ENCODE data around the gene CLINT1. TPM values are rescaled to one million over a fixed set of nuclear protein-coding genes. Genes with fewer than 3 reads are reported as not detected.
"Not testable (repeated sequence)": the region's sequence is repeated elsewhere in the genome, so short reads cannot be mapped to it uniquely, and the experiment has no call there.

Gene CLINT1
- 91.9 and 92.1 TPM in 2 replicates for total RNA-seq

- Mint-ChIP-seq H3K36me3 (ENCODE audit: low read depth) (peaks cover 18% of the 10 kb centered on the region), H3K4me3 (peak within 1 kb of the TSS; percentile 99), H3K9me3 (no peaks in the 10 kb centered on the region), H3K27me3 (no peaks in the 10 kb centered on the region), H3K4me1 (peaks cover 55% of the 10 kb centered on the region), H3K27ac (peak within 1 kb of the TSS; percentile 100)
- intact Hi-C loops (cut with micrococcal nuclease) = loop anchor here (1.0 to 10.0 kb wide), 9 partner anchors 13 to 1598 kb away; partner anchors contain the start of gene THG1L
- peak; percentile 97 for DNase-seq
These were observed at the start of gene CLINT1 for GRCh38 chr5:157858527-157859226. Gene CLINT1 (minus strand): TSS chr5:157859145. CDS start chr5:157858970, 175 bp downstream.

GRCh38 chr5:157908459-157908858, 49.5 kb upstream of the CLINT1 start:
- H3K4me3 Mint-ChIP-seq = no peak overlapping the region
- no peak overlapping the region for H3K27ac Mint-ChIP-seq
- H3K9me3 Mint-ChIP-seq = no peaks in the 10 kb centered on the region
- no peaks in the 10 kb centered on the region for H3K36me3 Mint-ChIP-seq (ENCODE audit: low read depth)
- intact Hi-C loops (cut with micrococcal nuclease) = no loop called here
- no peak for DNase-seq
- H3K4me1 Mint-ChIP-seq = no peaks in the 10 kb centered on the region
- peaks cover 3% of the 10 kb centered on the region for H3K27me3 Mint-ChIP-seq

DNA sequence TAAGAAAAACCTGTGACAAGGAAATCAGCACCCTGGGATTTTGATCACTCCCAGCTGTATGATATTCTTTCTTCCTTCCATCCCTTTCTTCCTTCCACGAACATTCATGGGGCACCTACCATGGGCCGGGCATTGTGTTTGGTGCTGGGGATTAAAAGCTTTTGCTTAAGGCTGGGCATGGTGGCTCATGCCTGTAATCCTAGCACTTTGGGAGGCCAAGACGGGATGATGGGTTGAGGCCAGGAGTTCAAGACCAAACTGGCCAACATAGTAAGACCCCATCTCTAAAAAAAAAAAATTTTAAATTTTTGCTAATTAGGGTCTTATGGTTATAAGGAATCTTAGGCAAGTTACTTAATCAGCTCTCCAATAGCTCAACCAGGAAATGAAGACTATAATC, 48.5 kb upstream of the CLINT1 start:
- intact Hi-C loops (cut with micrococcal nuclease) = no loop called here
- H3K9me3 Mint-ChIP-seq = no peaks in the 10 kb centered on the region

GRCh38 chr5:157903117-157903450, 44.1 kb upstream of the CLINT1 start:
- Mint-ChIP-seq H3K4me1 (no peaks in the 10 kb centered on the region), H3K4me3 (no peak overlapping the region), H3K36me3 (ENCODE audit: low read depth) (no peaks in the 10 kb centered on the region), H3K9me3 (no peaks in the 10 kb centered on the region), H3K27ac (no peak overlapping the region), H3K27me3 (no peaks in the 10 kb centered on the region)
- no peak for DNase-seq
- intact Hi-C loops (cut with micrococcal nuclease) = no loop called here

More for the DNA sequence above, 48.5 kb upstream of the CLINT1 start:
- no peak for DNase-seq
- Mint-ChIP-seq H3K4me1 (no peaks in the 10 kb centered on the region), H3K36me3 (ENCODE audit: low read depth) (no peaks in the 10 kb centered on the region), H3K27ac (no peak overlapping the region), H3K27me3 (peaks cover 3% of the 10 kb centered on the region), H3K4me3 (no peak overlapping the region)

DNA sequence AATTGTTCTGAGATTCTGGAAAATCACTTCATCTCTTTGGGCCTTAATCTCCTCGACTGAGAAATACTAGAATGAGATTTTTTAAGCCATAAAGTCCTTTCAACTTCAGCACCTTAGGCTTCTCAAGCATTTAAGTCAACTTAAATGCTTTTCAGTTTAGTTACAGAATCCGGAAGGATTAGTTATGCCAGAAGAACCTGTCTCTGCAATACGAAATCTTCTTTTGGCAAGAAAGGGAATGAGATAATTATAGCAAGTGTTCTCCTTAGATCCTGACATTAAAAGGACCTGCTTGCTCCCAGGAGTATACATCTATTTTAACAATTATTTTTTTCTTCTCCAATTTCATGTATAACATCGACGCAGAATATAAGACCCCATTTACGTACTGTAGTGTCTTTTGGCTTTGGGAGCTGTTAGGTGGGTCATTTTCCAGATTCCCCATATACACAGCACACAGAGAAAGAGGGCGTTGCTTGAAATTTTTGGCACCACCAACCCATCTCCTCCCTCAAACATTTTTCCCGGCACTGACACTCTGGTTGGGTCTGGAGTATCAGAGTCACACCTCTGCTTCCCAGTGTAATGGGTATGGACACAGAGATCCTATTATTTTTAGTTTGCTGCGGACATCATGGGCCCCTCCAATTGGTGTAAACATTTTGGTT, 43.6 kb upstream of the CLINT1 start:
- no peak overlapping the region for H3K27ac Mint-ChIP-seq
- no peak for DNase-seq
- intact Hi-C loops (cut with micrococcal nuclease) = no loop called here
- H3K36me3 Mint-ChIP-seq (ENCODE audit: low read depth) = no peaks in the 10 kb centered on the region
- no peaks in the 10 kb centered on the region for H3K9me3 Mint-ChIP-seq
- H3K4me1 Mint-ChIP-seq = no peaks in the 10 kb centered on the region
- no peak overlapping the region for H3K4me3 Mint-ChIP-seq
- H3K27me3 Mint-ChIP-seq = no peaks in the 10 kb centered on the region

- no peak overlapping the region for H3K27ac Mint-ChIP-seq
- no peaks in the 10 kb centered on the region for H3K27me3 Mint-ChIP-seq
- DNase-seq = no peak
- no peaks in the 10 kb centered on the region for H3K4me1 Mint-ChIP-seq
- intact Hi-C loops (cut with micrococcal nuclease) = no loop called here
- H3K36me3 Mint-ChIP-seq (ENCODE audit: low read depth) = no peaks in the 10 kb centered on the region
- no peak overlapping the region for H3K4me3 Mint-ChIP-seq
- H3K9me3 Mint-ChIP-seq = no peaks in the 10 kb centered on the region
These were observed 41.7 kb upstream of the CLINT1 start for GRCh38 chr5:157900644-157901043.

DNA sequence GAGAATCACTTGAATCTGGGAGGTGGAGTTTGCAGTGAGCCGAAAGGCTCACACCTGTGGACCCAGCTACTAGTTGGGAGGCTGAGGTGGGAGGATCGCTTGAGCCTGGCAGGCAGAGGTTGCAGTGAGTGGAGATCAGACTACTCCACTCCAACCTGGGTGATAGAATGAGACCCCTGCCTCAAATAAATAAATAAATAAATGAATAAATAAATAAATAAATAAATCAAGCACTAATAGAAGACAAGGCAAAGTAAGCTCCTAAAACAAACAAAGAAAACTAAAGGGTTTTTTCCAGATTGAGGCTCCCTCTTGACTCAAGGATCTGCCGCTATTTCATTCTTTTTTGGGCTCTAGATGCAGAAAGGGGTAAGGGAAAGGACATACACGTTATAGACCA, 34.7 kb upstream of the CLINT1 start:
- Mint-ChIP-seq H3K27ac (no peak overlapping the region), H3K36me3 (ENCODE audit: low read depth) (no peaks in the 10 kb centered on the region), H3K4me1 (peaks cover 14% of the 10 kb centered on the region), H3K4me3 (no peak overlapping the region), H3K27me3 (no peaks in the 10 kb centered on the region), H3K9me3 (no peaks in the 10 kb centered on the region)
- intact Hi-C loops (cut with micrococcal nuclease) = no loop called here
- DNase-seq = no peak

DNA sequence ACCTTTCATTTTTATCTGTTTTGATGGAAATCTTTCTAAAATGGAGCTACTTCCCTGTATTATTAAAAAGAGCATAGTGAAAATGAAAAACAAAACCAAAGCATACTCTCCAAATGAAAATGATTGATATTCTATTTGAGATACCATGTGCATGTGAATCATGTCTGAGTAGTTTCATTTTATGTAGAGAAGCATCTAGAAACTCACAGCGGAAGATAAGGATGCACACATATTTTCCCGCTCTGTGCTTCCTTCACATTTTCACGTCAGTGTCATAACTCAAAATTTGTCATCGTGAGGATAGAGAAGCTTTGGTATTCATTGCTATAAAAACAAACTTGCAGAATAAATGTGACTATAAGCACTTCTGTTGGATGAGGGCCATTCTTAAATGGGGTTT, 34.0 kb upstream of the CLINT1 start:
- Mint-ChIP-seq H3K4me3 (no peak overlapping the region), H3K27ac (no peak overlapping the region), H3K4me1 (peaks cover 14% of the 10 kb centered on the region), H3K9me3 (no peaks in the 10 kb centered on the region), H3K27me3 (no peaks in the 10 kb centered on the region), H3K36me3 (ENCODE audit: low read depth) (no peaks in the 10 kb centered on the region)
- DNase-seq = no peak
- intact Hi-C loops (cut with micrococcal nuclease) = no loop called here

- peak; percentile 58 for DNase-seq
- H3K27me3 Mint-ChIP-seq = no peaks in the 10 kb centered on the region
- intact Hi-C loops (cut with micrococcal nuclease) = loop anchor here (2.0 kb wide), 1 partner anchor 32 kb away; the partner anchor contains the start of gene CLINT1
- H3K4me3 Mint-ChIP-seq = no peak overlapping the region
- H3K9me3 Mint-ChIP-seq = no peaks in the 10 kb centered on the region
- peaks cover 14% of the 10 kb centered on the region for H3K4me1 Mint-ChIP-seq
- no peak overlapping the region for H3K27ac Mint-ChIP-seq
- no peaks in the 10 kb centered on the region for H3K36me3 Mint-ChIP-seq (ENCODE audit: low read depth)
These were observed 32.1 kb upstream of the CLINT1 start for GRCh38 chr5:157890836-157891597.

GRCh38 chr5:157888814-157889532, 30.0 kb upstream of the CLINT1 start:
- Mint-ChIP-seq H3K4me3 (no peak overlapping the region), H3K9me3 (no peaks in the 10 kb centered on the region), H3K27me3 (no peaks in the 10 kb centered on the region), H3K36me3 (ENCODE audit: low read depth) (no peaks in the 10 kb centered on the region), H3K4me1 (peaks cover 17% of the 10 kb centered on the region), H3K27ac (no peak overlapping the region)
- intact Hi-C loops (cut with micrococcal nuclease) = no loop called here
- DNase-seq = no peak

DNA sequence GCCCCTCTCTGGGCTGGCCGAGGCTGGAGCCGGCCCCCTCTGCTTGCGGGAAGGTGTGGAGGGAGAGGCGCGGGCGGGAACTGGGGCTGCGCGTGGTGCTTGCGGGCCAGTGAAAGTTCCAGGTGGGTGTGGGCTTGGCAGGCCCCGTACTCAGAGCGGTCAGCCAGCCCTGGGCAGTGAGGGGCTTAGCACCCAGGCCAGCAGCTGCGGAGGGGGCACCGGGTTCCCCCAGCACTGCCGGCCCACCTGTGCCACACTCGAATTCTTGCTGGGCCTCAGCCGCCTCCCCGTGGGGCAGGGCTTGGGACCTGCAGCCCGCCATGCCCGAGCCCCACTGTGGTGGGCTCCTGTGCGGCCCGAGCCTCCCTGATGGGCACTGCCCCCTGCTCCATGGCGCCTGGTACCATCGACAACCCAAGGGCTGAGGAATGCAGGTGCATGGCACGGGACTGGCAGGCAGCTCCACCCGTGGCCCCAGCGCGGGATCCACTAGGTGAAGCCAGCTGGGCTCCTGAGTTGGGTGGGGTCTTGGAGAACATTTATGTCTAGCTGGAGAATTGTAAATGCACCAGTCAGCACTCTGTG, 27.9 kb upstream of the CLINT1 start:
- DNase-seq = no peak
- H3K4me3 Mint-ChIP-seq = no peak overlapping the region
- H3K36me3 Mint-ChIP-seq (ENCODE audit: low read depth) = no peaks in the 10 kb centered on the region
- H3K4me1 Mint-ChIP-seq = peaks cover 11% of the 10 kb centered on the region
- H3K27ac Mint-ChIP-seq = no peak overlapping the region
- intact Hi-C loops (cut with micrococcal nuclease) = no loop called here
- peaks cover 3% of the 10 kb centered on the region for H3K9me3 Mint-ChIP-seq
- H3K27me3 Mint-ChIP-seq = no peaks in the 10 kb centered on the region

DNA sequence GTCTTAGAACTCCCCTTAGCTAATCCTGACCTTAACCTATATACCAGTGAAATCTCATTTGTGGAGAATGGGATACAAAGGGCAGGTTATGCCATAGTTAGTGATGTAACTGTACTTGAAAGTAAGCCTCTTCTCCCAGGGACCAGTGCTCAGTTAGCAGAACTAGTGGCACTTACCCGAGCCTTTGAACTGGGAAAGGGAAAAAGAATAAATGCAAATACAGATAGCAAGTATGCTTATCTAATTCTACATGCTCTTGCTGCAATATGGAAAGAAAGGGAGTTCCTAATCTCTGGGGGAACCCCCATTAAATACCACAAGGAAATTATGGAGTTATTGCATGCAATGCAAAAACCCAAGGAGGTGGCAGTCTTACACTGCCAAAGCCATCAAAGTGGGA, 26.1 kb upstream of the CLINT1 start:
- DNase-seq; H3K9me3 Mint-ChIP-seq; H3K4me1 Mint-ChIP-seq; intact Hi-C loops (cut with micrococcal nuclease); H3K4me3 Mint-ChIP-seq; H3K27ac Mint-ChIP-seq; H3K36me3 Mint-ChIP-seq (ENCODE audit: low read depth); H3K27me3 Mint-ChIP-seq: not testable (repeated sequence)

DNA sequence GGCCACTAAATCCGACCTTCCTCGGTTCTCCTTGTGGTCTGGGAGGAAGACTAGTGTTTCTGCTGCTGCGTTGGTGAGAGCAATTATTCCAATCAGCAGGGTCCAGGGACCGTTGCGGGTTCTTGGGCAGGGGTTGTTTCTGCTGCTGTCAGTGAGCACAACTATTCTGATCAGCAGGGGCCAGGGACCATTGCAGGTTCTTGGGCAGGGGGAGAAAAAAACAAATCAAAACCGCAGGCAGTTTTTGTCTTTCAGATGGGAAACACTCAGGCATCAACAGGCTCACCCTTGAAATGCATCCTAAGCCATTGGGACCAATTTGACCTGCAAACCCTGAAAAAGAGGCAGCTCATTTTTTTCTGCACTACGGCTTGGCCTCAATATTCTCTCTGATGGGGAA, 22.6 kb upstream of the CLINT1 start:
- H3K27ac Mint-ChIP-seq; H3K4me3 Mint-ChIP-seq; H3K27me3 Mint-ChIP-seq; DNase-seq; H3K4me1 Mint-ChIP-seq; H3K36me3 Mint-ChIP-seq (ENCODE audit: low read depth); H3K9me3 Mint-ChIP-seq; intact Hi-C loops (cut with micrococcal nuclease): not testable (repeated sequence)
